Measurements from ENCODE around the gene RNF150. TPM values are rescaled to one million over a fixed set of nuclear protein-coding genes. Genes with fewer than 3 reads are reported as not detected.

The RNF150 gene
- total and polyA plus RNA-seq, 9 donors: 7.6 to 43.2 (median 31.2) TPM

DNA sequence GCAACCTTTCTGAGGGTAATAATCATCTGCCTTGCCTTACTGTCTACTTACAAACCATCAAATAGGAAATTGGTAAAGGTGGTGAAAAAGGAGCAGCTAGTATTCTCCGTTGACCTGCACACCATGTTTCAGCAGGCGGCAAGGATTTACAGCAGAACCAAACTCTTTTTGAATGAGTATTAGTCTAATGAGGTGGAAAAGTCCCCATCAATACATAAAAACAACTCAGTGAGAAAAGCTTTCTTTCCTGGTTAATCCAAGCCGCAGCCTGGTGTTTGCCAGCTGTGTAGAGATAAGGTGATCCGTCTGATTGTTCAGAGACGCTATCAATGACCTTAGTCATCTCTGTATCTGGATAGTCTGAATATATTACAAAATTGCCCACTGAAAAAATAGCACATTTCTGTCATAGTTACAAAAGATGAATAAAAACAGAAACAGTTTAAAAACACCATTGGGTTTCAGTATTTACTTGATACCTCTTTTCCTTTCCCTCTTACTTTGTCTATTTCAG, 266.7 kb downstream of the RNF150 start:
- TF ChIP-seq POLR2A (IDR thresholded peaks at IDR 0.05) (no peak), EP300 (IDR thresholded peaks at IDR 0.05) (no peak), CTCF (IDR thresholded peaks at IDR 0.05) (no peak)
- no peak overlapping the region for H3K27ac ChIP-seq
- DNase-seq: no peak
- H3K4me1 ChIP-seq (ENCODE audit: insufficient read depth): no peaks in the 10 kb centered on the region
- no peaks in the 10 kb centered on the region for H3K9me3 ChIP-seq
- WGBS, 3 donors: 93 to 94% (median 93%) methylated on average over 5 of the region's 5 CpGs
- H3K36me3 ChIP-seq: no peaks in the 10 kb centered on the region
- no peaks in the 10 kb centered on the region for H3K27me3 ChIP-seq
- intact Hi-C loops (cut with DNase I): no loop called here
- H3K4me3 ChIP-seq: no peak overlapping the region

DNA sequence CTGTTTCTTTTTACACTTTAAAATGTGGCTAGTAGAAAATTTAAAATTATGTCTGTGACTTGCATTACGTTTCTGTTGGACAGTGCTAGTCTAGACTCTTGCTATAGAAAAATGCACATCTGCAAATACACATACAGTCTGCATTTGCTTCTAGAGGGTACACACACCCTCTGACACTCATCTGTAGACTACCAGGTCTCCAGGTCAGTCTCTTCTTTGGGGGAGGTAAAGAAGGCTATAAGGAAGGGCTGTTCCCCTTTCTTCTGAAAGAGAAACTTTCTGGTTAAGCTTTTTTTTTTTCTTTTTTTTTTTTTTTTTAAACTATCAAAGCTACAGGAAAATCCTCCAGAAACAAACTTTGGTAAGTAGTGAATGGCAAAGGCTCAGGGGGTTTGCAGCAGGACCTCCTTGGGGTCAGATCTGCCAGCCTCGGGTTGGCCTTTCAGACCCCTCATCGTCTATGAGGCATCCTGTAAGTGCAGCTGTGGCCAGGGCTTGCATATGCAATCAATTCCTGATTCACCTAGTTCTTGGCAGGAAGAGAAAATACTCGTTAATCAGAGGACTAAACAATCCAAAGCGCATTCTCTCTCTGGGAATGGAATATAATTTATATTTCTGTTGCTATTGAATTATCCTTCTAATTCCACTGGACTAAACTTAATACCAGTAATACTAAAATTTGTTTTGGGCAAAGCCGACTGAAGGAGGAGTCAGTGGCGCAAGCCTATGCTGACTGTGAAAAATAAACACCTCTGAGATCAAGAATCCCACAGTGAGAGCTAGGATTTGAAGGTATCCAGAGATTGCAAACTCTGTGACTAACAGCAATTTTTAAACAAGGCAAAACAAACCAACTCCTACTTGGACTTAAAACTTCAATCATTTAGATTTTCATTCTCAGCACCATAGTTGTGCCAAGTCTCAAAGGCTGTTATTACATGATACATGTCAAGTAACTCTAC, 267.7 kb downstream of the RNF150 start:
- no peaks in the 10 kb centered on the region for H3K27me3 ChIP-seq
- no peak overlapping the region for H3K4me3 ChIP-seq
- no peak for DNase-seq
- no peaks in the 10 kb centered on the region for H3K36me3 ChIP-seq
- H3K27ac ChIP-seq: no peak overlapping the region
- no peaks in the 10 kb centered on the region for H3K4me1 ChIP-seq (ENCODE audit: insufficient read depth)
- WGBS, 3 donors: 39 to 53% (median 53%) methylated on average over 7 of the region's 7 CpGs
- TF ChIP-seq EP300 (IDR thresholded peaks at IDR 0.05) (no peak), POLR2A (IDR thresholded peaks at IDR 0.05) (no peak), CTCF (IDR thresholded peaks at IDR 0.05) (no peak)
- intact Hi-C loops (cut with DNase I): loop anchor here in 1 of 4 donors (2.0 kb wide), 1 partner anchor 267 kb away; the partner anchor contains the start of gene RNF150
- no peaks in the 10 kb centered on the region for H3K9me3 ChIP-seq

DNA sequence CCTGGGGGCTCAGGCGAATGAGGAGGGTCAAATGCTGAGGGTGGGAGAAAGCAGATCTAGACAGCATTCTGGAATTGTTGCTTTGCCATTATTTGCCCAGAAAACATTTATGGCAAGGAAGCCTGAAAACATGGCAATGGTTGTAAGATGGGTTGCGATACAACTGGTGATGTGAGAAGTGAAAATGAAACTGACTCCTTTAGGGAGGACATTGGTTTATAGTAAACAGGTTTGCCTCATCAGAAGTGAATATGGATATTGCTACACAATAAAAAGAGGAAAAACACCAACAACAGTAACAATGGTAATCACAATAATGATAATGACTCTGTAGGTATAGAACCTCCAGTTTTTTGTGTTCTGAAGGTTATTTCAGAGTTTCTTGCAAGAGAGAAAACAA, 270.1 kb downstream of the RNF150 start:
- WGBS, 3 donors: 95 to 100% (median 99%) methylated on average over 2 of the region's 2 CpGs

GRCh38 chr4:140862177-140862442, 271.2 kb downstream of the RNF150 start:
- intact Hi-C loops (cut with DNase I): no loop called here
- no peak for DNase-seq
- H3K27me3 ChIP-seq: no peaks in the 10 kb centered on the region
- H3K9me3 ChIP-seq: no peaks in the 10 kb centered on the region
- no peaks in the 10 kb centered on the region for H3K4me1 ChIP-seq (ENCODE audit: insufficient read depth)
- no peaks in the 10 kb centered on the region for H3K36me3 ChIP-seq
- H3K27ac ChIP-seq: no peak overlapping the region
- H3K4me3 ChIP-seq: no peak overlapping the region
- no peak for TF ChIP-seq EP300 (IDR thresholded peaks at IDR 0.05)
- no peak for TF ChIP-seq POLR2A (IDR thresholded peaks at IDR 0.05)
- TF ChIP-seq CTCF (IDR thresholded peaks at IDR 0.05): no peak
- 88 to 93% (median 90%) methylated on average over 4 of the region's 4 CpGs for WGBS, 3 donors

More for the DNA sequence above, 270.1 kb downstream of the RNF150 start:
- no peak overlapping the region for H3K27ac ChIP-seq
- H3K36me3 ChIP-seq: no peaks in the 10 kb centered on the region
- H3K9me3 ChIP-seq: no peaks in the 10 kb centered on the region
- H3K4me3 ChIP-seq: no peak overlapping the region
- no peak for DNase-seq
- no peaks in the 10 kb centered on the region for H3K4me1 ChIP-seq (ENCODE audit: insufficient read depth)
- intact Hi-C loops (cut with DNase I): no loop called here
- no peaks in the 10 kb centered on the region for H3K27me3 ChIP-seq
- TF ChIP-seq EP300 (IDR thresholded peaks at IDR 0.05) (no peak), CTCF (IDR thresholded peaks at IDR 0.05) (no peak), POLR2A (IDR thresholded peaks at IDR 0.05) (no peak)
